ENCODE results near the gene OR8A1.

Gene OR8A1

GRCh38 chr11:124577716-124578427 is 8.1 kb downstream of the OR8A1 start:
- TF ChIP-seq ZFX (IDR thresholded peaks at IDR 0.05): no peak
- TF ChIP-seq, protein P1, sequence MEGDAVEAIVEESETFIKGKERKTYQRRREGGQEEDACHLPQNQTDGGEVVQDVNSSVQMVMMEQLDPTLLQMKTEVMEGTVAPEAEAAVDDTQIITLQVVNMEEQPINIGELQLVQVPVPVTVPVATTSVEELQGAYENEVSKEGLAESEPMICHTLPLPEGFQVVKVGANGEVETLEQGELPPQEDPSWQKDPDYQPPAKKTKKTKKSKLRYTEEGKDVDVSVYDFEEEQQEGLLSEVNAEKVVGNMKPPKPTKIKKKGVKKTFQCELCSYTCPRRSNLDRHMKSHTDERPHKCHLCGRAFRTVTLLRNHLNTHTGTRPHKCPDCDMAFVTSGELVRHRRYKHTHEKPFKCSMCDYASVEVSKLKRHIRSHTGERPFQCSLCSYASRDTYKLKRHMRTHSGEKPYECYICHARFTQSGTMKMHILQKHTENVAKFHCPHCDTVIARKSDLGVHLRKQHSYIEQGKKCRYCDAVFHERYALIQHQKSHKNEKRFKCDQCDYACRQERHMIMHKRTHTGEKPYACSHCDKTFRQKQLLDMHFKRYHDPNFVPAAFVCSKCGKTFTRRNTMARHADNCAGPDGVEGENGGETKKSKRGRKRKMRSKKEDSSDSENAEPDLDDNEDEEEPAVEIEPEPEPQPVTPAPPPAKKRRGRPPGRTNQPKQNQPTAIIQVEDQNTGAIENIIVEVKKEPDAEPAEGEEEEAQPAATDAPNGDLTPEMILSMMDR (conservative IDR thresholded peaks at IDR 0.05): no peak
- no peak overlapping the region for H3K27ac ChIP-seq

GRCh38 chr11:124578761-124579160 is 9.0 kb downstream of the OR8A1 start:
- H3K27ac ChIP-seq: no peak overlapping the region
- TF ChIP-seq ZFX (IDR thresholded peaks at IDR 0.05): no peak
- TF ChIP-seq, protein P1 (conservative IDR thresholded peaks at IDR 0.05): no peak

DNA sequence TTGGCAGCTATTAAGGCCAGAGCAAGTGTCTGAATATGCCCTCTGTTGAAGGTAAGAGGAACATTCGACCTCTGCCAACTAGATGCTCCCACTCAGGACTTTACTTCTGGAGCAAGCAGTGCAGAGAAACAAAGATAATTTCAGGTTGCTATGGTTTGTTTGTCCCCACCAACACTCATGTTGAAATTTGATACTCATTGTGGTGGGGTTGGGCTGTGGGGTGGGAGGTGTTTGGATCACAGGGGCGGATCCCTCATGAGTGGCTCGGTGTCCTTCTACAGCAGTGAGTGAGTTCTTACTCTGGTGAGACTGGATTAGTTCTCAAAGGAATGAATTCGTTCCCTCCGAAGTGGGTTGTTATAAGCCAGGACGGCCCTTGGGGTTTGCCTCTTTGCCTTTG is 12.0 kb downstream of the OR8A1 start:
- TF ChIP-seq ZFX (IDR thresholded peaks at IDR 0.05): no peak
- TF ChIP-seq, protein P1 (conservative IDR thresholded peaks at IDR 0.05): no peak

GRCh38 chr11:124582565-124582964 is 12.8 kb downstream of the OR8A1 start:
- TF ChIP-seq ZFX (IDR thresholded peaks at IDR 0.05): no peak
- TF ChIP-seq, protein P1 (conservative IDR thresholded peaks at IDR 0.05): no peak
- H3K27ac ChIP-seq: no peak overlapping the region

More for the DNA sequence above, 12.0 kb downstream of the OR8A1 start:
- H3K27ac ChIP-seq: no peak overlapping the region

DNA sequence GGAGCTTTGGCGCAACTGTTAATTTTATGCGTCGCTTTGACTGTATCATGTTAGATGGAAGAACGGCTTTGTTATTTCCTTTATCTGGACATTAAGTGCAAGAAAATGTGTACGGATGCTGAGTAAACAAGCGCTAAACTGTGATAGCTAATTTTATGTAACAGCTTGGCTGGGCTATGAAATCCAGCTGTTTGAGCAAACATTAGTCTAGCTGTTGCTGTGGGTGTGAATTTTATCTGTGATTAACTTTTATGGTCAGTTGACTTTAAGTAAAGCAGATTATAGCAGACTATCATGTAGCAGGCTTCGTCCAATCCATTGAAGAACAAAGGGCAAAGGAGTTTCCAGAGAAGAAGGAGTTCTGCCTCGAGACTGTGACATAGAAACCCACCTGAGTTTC is 14.0 kb downstream of the OR8A1 start:
- TF ChIP-seq ZFX (IDR thresholded peaks at IDR 0.05): no peak
- TF ChIP-seq, protein P1 (conservative IDR thresholded peaks at IDR 0.05): no peak
- H3K27ac ChIP-seq: no peak overlapping the region

- TF ChIP-seq, protein P1 (conservative IDR thresholded peaks at IDR 0.05): no peak
- TF ChIP-seq ZFX (IDR thresholded peaks at IDR 0.05): no peak
- no peak overlapping the region for H3K27ac ChIP-seq
Observed at GRCh38 chr11:124584681-124585372, 15.0 kb downstream of the OR8A1 start.

- no peak overlapping the region for H3K27ac ChIP-seq
- no peak for TF ChIP-seq ZFX (IDR thresholded peaks at IDR 0.05)
- TF ChIP-seq, protein P1 (conservative IDR thresholded peaks at IDR 0.05): peak; percentile 71
Observed at GRCh38 chr11:124586238-124586860, 16.6 kb downstream of the OR8A1 start.
